Erythroblast (primary cell): Measurements from ENCODE around the gene PILRA.

Experiments used
- GATA1 ChIP-seq: IDR thresholded peaks from 2 replicates; pipeline ENCODE4 v1.6.1; 2011; ENCODE audit warnings: low read depth, mild to moderate bottlenecking, control low read depth, low read length, moderate library complexity
- POLR2A ChIP-seq: IDR thresholded peaks from 2 replicates; pipeline ENCODE4 v1.6.1; 2011; ENCODE audit warnings: mild to moderate bottlenecking, low read length

GRCh38 chr7:100372256-100372655 is 1.0 kb upstream of the PILRA start:
- TF ChIP-seq POLR2A (no peak), GATA1 (no peak)
